Measurements from ENCODE around the gene LSM3.

GRCh38 chr3:14147066-14147435, 31.6 kb upstream of the LSM3 start:
- no peak for TF ChIP-seq CTCF (IDR thresholded peaks at IDR 0.05)
- no peak for TF ChIP-seq ZFX (IDR thresholded peaks at IDR 0.05; ENCODE audit: borderline replicate concordance)

Measured in 22Rv1 (cell line).